LNCaP clone FGC (cell line): ENCODE data around the gene ZFHX3.

Experiments used
- DNase-seq: peaks from one replicate; pipeline ENCODE4 v3.0.0-alpha.2; 2011; ENCODE audit warnings: low read depth
- H3K4me3 ChIP-seq: 2 replicates; pipeline ENCODE4 v1.5.1; 2011; ENCODE audit warnings: mild to moderate bottlenecking, low read depth, low read length, control low read depth
- CTCF ChIP-seq: IDR thresholded peaks from 2 replicates; pipeline ENCODE4 v1.5.1; 2012; ENCODE audit warnings: mild to moderate bottlenecking; ENCODE audit not compliant: control insufficient read depth, insufficient read depth; ENCODE audit errors: extremely low read depth

The ZFHX3 gene

GRCh38 chr16:73025856-73026210 is 22.1 kb downstream of the ZFHX3 start:
- DNase-seq: no peak
- no peak for TF ChIP-seq CTCF
- H3K4me3 ChIP-seq: no peak overlapping the region

GRCh38 chr16:73025151-73025855 is 22.6 kb downstream of the ZFHX3 start:
- no peak overlapping the region for H3K4me3 ChIP-seq
- DNase-seq: no peak
- no peak for TF ChIP-seq CTCF

GRCh38 chr16:73024571-73025105 is 23.3 kb downstream of the ZFHX3 start:
- no peak for DNase-seq
- no peak for TF ChIP-seq CTCF
- H3K4me3 ChIP-seq: no peak overlapping the region

- H3K4me3 ChIP-seq: no peak overlapping the region
- TF ChIP-seq CTCF: no peak
- no peak for DNase-seq
These were observed 24.0 kb downstream of the ZFHX3 start for GRCh38 chr16:73023752-73024570.

GRCh38 chr16:73023320-73023719 is 24.6 kb downstream of the ZFHX3 start:
- no peak overlapping the region for H3K4me3 ChIP-seq
- TF ChIP-seq CTCF: no peak

GRCh38 chr16:73022534-73022933 is 25.4 kb downstream of the ZFHX3 start:
- TF ChIP-seq CTCF: no peak
- no peak overlapping the region for H3K4me3 ChIP-seq
- DNase-seq: no peak

More at GRCh38 chr16:73023320-73023719, 24.6 kb downstream of the ZFHX3 start:
- no peak for DNase-seq
